ENCODE measurements around the gene CD59.

The CD59 gene

DNA sequence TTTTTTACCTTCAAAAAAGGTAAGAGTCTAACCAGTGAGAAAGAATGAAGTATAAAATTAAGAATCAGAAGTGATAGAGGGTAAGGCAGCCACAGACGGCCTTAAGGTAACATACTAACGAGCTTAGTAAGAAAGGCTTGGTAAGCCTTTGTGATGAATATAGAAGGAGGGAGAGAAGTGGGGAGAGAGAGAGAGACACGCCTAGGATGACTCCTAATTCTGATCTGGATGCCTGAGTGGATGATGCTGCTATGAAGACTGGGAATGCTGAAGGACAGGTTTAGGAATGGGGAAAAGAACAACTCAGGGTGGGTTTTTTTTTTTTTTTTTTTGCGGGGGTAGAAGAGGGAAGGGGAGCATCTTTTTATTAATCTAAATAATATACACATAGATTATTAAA lies 33.3 kb upstream of the CD59 start:
- no peak overlapping the region for H3K27ac Mint-ChIP-seq
- H3K4me3 Mint-ChIP-seq = no peak overlapping the region
- peaks cover 26% of the 10 kb centered on the region for H3K36me3 Mint-ChIP-seq (ENCODE audit: low read depth)
- ATAC-seq = no peak
- no peaks in the 10 kb centered on the region for H3K27me3 Mint-ChIP-seq
- H3K9me3 Mint-ChIP-seq = no peaks in the 10 kb centered on the region
- DNase-seq = no peak
- H3K4me1 Mint-ChIP-seq = peaks cover 27% of the 10 kb centered on the region

DNA sequence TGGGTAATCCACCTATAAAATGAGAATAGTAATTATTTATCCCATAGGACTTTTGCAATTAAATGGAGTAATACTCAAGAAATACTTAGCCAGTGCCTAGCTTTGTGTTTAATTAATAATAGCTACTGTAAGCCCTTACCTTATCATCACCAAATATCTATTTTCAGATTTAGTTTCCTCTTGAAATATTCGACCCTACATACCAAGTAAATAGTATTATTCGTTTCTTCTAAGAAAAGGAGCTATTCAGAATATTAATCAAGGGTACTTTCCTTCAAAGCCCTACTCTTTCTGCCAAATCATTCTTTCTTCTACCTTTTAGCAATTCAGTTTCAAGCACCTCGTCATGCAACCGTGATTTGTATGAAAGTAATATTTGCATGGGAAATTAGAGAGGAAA lies 31.4 kb upstream of the CD59 start:
- peaks cover 18% of the 10 kb centered on the region for H3K4me1 Mint-ChIP-seq
- H3K4me3 Mint-ChIP-seq = no peak overlapping the region
- H3K36me3 Mint-ChIP-seq (ENCODE audit: low read depth) = peaks cover 39% of the 10 kb centered on the region
- no peaks in the 10 kb centered on the region for H3K9me3 Mint-ChIP-seq
- no peak overlapping the region for H3K27ac Mint-ChIP-seq
- ATAC-seq = no peak
- no peak for DNase-seq
- no peaks in the 10 kb centered on the region for H3K27me3 Mint-ChIP-seq

DNA sequence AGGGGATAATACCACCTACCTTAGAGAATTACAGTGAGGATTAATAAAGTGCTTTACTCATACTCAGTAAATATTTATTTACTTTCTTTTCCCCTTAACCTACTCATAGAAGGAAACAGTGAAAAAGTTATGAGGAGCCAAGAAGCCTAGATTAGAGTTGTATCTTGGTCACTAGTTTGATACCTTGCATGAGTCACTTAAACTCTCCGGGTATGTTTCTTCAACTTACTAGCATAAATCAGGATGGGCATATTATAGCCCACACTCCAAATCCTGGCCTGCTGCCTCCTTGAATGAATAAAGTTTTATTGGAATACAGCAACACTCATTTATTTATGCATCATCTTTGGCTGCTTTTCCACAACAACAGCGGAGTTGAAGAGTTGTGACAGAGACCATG lies 29.9 kb upstream of the CD59 start:
- Mint-ChIP-seq H3K4me1 (peaks cover 10% of the 10 kb centered on the region), H3K27me3 (no peaks in the 10 kb centered on the region), H3K27ac (no peak overlapping the region), H3K36me3 (ENCODE audit: low read depth) (peaks cover 39% of the 10 kb centered on the region), H3K4me3 (no peak overlapping the region), H3K9me3 (no peaks in the 10 kb centered on the region)
- DNase-seq (no peak), ATAC-seq (no peak)

DNA sequence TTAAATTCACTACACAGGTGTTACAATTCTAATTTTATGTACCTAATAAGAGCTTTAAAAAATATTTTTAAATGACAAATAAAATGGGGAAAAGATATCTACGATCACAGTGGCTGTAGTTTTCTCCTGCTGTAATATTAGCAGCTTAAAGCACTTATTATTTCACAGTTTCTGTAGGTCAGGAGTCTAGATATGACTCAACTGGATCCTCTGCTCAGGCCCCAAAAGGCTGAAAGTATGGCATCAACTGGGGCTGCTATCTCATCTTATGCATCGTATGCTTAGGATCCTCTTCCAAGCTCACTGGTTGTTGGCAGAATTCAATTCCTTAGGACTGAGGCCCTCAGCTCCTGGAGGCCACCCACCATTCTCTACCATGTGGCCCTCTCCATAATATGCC lies 25.2 kb upstream of the CD59 start:
- Mint-ChIP-seq H3K36me3 (ENCODE audit: low read depth) (peaks cover 40% of the 10 kb centered on the region), H3K27ac (no peak overlapping the region), H3K27me3 (no peaks in the 10 kb centered on the region), H3K9me3 (no peaks in the 10 kb centered on the region), H3K4me3 (no peak overlapping the region), H3K4me1 (peaks cover 11% of the 10 kb centered on the region)
- no peak for DNase-seq
- no peak for ATAC-seq

DNA sequence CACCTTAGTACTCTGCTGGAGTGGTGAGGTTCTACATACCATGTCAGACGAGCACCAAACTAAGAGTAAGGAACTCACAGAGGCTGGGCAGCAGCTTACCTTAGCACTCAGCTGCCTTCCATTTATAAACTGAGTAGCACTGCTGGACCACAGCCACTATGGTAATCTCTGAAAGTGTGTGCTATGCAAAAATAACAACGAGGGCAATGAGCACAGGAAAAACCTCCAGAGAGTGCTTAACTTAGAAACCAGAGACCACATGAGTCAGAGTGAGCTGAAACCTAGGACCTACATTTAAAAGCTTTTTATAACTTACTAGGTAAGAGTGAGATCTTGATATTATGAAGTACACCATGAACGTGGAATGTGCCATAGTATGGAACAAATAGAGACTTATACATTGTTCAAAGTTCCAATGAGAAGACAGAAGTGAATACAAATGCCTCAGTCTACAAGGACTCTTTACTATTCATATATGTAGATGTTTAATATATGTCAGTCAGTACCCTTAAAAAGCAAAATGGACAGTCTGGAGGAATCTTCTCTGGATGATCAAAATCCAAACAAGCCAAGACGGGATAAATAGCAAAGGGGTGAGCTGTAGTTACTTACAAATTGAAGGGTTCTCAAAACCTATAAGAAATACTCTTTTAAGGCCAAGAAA lies 17.2 kb upstream of the CD59 start:
- ATAC-seq (peak; percentile 89), DNase-seq (no peak)
- Mint-ChIP-seq H3K4me1 (peaks cover 8% of the 10 kb centered on the region), H3K9me3 (no peaks in the 10 kb centered on the region), H3K27ac (no peak overlapping the region), H3K27me3 (no peaks in the 10 kb centered on the region), H3K36me3 (ENCODE audit: low read depth) (peaks cover 15% of the 10 kb centered on the region), H3K4me3 (no peak overlapping the region)

DNA sequence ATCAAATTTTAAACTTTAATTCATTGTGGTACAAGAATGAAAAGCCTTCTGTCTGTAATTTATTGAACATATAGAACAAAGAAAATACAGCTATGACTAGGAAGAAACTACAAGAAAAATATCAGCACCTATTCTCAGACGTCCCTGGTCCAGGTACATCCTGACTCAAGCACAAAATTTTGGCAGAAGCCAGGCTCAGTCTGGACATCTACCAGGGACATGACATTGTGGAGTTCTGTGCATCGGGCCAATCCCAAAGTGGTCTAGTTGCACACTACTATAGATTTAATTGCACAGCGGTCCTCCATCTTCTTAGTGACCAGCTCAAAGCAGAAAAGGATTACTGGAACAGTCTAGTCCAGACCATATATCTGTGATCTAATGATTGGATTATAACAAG lies 15.7 kb upstream of the CD59 start:
- no peak for ATAC-seq
- H3K27me3 Mint-ChIP-seq = no peaks in the 10 kb centered on the region
- H3K27ac Mint-ChIP-seq = no peak overlapping the region
- no peaks in the 10 kb centered on the region for H3K9me3 Mint-ChIP-seq
- peaks cover 8% of the 10 kb centered on the region for H3K4me1 Mint-ChIP-seq
- H3K4me3 Mint-ChIP-seq = no peak overlapping the region
- DNase-seq = no peak
- peaks cover 12% of the 10 kb centered on the region for H3K36me3 Mint-ChIP-seq (ENCODE audit: low read depth)

DNA sequence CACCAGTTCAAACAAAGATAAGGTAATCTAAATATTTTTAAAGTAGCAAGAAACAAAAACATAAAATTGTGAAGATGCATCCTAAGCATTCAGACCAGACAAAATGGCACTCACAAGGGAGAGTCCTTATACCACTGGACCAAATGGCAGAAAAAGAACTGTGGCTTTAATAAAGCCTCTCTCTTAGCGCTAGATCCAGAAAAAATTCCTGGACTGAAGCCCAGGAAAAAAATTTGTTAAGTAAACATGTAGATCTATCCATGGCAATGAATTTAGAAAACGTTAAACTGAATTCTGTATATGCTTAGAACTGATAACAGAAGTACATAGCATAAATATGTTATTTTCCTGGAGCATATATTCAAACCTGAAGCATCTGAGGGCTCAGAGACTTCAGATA lies 11.8 kb upstream of the CD59 start:
- no peak overlapping the region for H3K27ac Mint-ChIP-seq
- H3K36me3 Mint-ChIP-seq (ENCODE audit: low read depth) = peaks cover 5% of the 10 kb centered on the region
- DNase-seq (no peak), ATAC-seq (no peak)
- no peak overlapping the region for H3K4me3 Mint-ChIP-seq
- no peaks in the 10 kb centered on the region for H3K27me3 Mint-ChIP-seq
- no peaks in the 10 kb centered on the region for H3K9me3 Mint-ChIP-seq
- H3K4me1 Mint-ChIP-seq = peaks cover under 1% of the 10 kb centered on the region

DNA sequence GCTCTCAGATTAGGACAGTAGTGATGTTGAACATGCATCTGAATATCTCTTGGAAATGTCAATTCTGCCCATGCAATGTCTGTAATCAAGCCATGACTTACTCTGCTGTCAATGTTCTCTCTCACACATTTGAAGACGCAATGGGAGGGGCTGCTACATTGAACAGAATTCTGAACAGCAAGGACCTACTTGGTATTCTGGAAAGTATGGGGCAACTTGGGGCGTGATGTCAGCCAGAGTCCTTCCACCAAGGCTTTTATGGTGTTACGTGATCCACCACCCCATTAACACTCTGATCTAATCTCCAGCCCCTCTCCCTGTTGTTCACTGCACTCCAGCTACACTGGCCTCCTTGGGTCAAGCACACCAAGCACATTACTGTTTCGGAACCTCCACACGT lies 7.1 kb upstream of the CD59 start:
- Mint-ChIP-seq H3K4me3 (no peak overlapping the region), H3K36me3 (ENCODE audit: low read depth) (peaks cover 4% of the 10 kb centered on the region), H3K27me3 (peaks cover 4% of the 10 kb centered on the region), H3K27ac (no peak overlapping the region), H3K4me1 (peaks cover 2% of the 10 kb centered on the region), H3K9me3 (no peaks in the 10 kb centered on the region)
- ATAC-seq (no peak), DNase-seq (no peak)

DNA sequence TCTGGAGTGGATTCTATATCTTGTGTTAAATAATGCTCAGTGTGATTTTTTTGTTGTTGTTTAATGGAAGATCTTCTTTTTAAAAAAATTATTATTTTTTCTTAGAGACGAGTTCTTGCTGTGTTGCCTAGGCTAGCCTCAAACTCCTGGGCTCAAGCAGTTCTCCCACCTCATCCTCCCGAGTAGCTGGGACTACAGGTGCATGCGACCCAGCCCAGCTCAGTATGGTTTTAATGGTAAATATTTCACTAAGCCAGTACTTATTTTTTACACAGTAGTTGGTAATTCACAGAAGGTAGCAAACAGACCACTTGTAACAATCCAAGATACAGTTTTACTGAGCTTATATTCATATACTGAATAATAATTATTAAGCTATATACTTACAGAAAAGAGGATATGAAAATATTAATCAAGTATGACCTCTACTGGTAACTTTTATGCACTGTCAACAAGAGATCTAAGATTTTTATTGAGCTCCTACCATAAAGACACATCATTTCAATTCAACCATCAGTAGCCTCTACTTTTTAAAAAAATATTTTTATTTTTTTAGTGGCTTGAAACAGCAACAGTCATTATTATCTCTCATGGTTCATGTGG lies 6.1 kb upstream of the CD59 start:
- ATAC-seq (no peak), DNase-seq (no peak)
- H3K4me1 Mint-ChIP-seq = peaks cover 2% of the 10 kb centered on the region
- peaks cover 4% of the 10 kb centered on the region for H3K27me3 Mint-ChIP-seq
- peaks cover 3% of the 10 kb centered on the region for H3K36me3 Mint-ChIP-seq (ENCODE audit: low read depth)
- H3K4me3 Mint-ChIP-seq = no peak overlapping the region
- no peak overlapping the region for H3K27ac Mint-ChIP-seq
- H3K9me3 Mint-ChIP-seq = no peaks in the 10 kb centered on the region

DNA sequence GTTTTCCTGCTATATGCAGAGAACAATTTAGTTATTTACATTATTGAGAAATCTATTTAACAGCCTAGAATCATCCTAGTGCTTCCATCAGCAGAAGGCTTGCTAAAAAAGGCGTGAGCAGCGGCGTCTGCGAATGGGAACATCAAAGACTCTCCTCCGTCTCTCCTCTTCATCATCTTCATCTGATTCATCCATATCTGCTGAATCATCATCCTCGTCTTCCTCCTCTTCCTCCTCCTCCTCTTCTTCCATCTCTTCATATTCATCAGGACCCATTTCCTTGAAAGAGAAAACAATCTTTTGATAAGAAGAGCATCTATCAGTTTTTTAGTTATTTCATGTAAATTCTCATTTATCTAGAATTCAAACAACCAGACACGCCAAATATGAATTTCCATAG lies 5.6 kb upstream of the CD59 start:
- DNase-seq (no peak), ATAC-seq (no peak)
- Mint-ChIP-seq H3K36me3 (ENCODE audit: low read depth) (peaks cover 3% of the 10 kb centered on the region), H3K27ac (no peak overlapping the region), H3K9me3 (no peaks in the 10 kb centered on the region), H3K27me3 (peaks cover 8% of the 10 kb centered on the region), H3K4me1 (peaks cover 2% of the 10 kb centered on the region), H3K4me3 (no peak overlapping the region)

DNA sequence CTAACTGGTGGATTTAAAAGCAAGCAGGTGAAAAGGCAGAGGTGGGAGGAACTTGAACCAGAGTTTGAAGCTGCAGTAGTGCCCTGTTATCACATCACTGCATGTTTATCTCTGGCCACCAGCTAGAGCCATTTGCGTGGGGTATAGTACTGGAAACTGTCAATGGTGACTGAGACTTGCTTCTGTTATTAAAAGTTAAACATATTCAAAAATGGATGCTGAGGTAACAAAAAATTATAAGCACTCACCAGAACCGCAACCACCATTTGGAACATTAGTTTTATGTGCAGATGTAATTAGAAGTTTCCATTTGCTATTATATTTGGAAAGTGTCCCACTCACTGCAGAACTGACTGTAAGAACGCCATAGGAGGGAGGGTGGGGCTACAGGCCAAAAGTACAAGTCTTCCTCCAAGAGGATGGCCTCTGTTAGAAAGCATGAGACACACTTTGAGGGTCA lies 1.2 kb upstream of the CD59 start:
- Mint-ChIP-seq H3K4me1 (peaks cover 32% of the 10 kb centered on the region), H3K9me3 (no peaks in the 10 kb centered on the region), H3K27ac (no peak overlapping the region), H3K4me3 (no peak overlapping the region), H3K36me3 (ENCODE audit: low read depth) (peaks cover 8% of the 10 kb centered on the region), H3K27me3 (peaks cover 17% of the 10 kb centered on the region)
- DNase-seq (no peak), ATAC-seq (no peak)

DNA sequence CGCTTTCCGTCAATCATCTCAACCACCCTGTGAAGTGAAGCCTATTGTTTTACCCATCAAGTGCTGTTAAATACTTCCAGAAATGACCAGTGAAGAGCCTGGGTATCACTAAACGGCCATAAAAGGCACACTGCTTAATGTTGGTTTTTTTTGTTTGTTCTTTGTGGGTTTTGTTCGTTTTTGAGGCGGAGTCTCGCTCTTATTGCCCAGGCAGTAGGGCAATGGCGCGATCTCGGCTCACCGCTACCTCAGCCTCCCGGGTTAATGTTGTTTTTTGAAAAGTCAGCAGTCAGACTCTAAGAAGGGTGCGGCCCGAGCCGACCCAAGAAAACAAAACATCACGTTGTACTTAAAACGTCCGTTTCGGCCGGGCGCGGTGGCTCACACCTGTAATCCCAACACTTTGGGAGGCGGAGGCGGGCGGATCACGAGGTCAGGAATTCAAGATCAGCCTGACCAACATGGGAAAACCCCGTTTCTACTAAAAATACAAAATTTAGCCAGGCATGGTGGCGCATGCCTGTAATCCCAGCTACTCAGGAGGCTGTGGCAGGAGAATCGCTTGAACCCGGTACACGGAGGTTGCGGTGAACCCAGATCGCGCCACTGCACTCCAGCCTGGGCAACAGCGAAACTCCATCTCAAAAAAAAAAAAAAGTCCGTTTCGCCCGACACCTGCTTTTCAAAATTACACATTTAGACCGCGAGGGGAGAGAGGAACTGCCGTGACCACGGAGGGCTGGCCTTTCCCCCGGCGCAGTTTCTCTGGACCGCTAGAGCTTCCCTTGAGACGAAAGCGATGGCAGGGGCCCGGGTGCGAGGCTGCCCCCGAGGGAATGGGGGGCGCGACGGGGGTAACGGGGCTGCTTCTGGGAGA lies 714 bp downstream of the CD59 start:
- Mint-ChIP-seq H3K4me1 (peaks cover 43% of the 10 kb centered on the region), H3K27ac (peak overlapping the region; percentile 72), H3K27me3 (peaks cover 17% of the 10 kb centered on the region), H3K36me3 (ENCODE audit: low read depth) (peaks cover 8% of the 10 kb centered on the region), H3K4me3 (peak overlapping the region; percentile 84), H3K9me3 (no peaks in the 10 kb centered on the region)
- DNase-seq (peak; percentile 50), ATAC-seq (peak; percentile 36)

DNA sequence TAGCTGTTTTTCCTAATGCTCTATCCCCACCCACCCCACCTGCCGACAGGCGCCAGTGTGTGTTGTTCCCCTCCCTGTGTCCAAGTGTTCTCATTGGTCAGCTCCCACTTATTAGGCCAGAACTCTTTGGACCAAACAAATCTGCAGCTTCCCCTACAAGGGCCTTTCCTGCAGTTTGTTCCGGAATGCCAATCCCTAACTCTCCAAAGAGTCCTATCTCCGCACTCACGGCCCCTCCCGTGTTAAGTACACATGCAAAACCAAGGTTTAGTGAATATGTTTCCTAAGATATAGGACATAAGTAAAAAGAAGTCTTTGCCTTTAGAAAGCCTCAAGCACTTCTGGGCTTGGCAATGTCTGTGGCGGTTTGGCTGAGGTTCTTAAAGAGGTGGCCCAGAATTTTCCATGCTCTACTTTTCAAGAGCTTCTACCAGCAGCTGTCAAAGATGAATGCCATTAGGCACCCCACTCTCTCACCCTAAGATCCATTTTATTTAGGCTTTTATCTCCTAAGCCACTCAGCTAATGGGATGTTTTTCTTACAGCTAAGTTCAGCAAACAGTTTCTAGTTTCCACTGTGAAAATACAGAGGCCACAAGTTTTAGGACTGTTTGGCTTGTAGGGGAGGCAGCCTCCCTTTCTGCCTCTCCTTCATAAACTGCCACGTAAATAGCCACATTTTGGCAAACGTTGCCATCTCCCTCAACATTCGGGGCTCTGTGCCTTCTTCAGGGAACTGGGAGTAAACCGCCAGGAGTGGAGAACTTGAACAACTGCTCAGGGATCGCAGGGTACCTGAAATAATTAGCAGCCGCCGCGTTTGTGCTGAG lies 1.6 kb downstream of the CD59 start:
- Mint-ChIP-seq H3K27ac (peak overlapping the region; percentile 72), H3K4me1 (peaks cover 43% of the 10 kb centered on the region), H3K4me3 (peak overlapping the region; percentile 84), H3K9me3 (no peaks in the 10 kb centered on the region), H3K27me3 (peaks cover 17% of the 10 kb centered on the region), H3K36me3 (ENCODE audit: low read depth) (peaks cover 8% of the 10 kb centered on the region)
- DNase-seq (no peak), ATAC-seq (no peak)

DNA sequence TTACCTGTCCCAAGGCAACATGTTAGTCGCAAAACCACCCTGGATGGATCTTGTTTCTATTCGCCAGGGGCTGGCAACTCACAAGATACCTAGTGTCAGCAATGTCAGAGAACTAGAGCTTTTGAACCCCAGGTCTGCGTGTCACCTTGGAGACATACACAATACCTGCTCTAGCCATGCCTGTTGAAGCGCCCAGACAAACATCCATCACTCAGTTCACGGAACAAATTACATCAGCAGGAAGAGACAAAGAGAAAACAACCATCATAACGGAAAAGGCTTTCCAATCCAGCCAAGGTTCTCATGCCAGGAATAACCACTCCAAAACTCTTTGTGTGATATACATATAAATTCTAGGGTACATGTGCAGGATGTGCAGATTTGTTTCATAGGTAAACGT lies 2.2 kb downstream of the CD59 start:
- Mint-ChIP-seq H3K27ac (no peak overlapping the region), H3K4me3 (no peak overlapping the region), H3K36me3 (ENCODE audit: low read depth) (peaks cover 8% of the 10 kb centered on the region), H3K27me3 (peaks cover 17% of the 10 kb centered on the region), H3K9me3 (no peaks in the 10 kb centered on the region), H3K4me1 (peaks cover 43% of the 10 kb centered on the region)
- no peak for DNase-seq
- no peak for ATAC-seq
